Right lobe of liver (tissue), 4 donors: ENCODE data around the gene GPR142.

ENCODE experiments used
- CTCF ChIP-seq, 4 donors: fragments of 200-600 bp in 3 of 4; fragments of 450-650 bp in 1 of 4; IDR thresholded peaks; one replicate each; pipeline versions ENCODE4 v1.5.1 to v1.8.0; 2016 to 2022; ENCODE audit warnings: antibody characterized with exemption in 4 of 4, mild to moderate bottlenecking in 2 of 4
- POLR2A ChIP-seq: fragments of 450-650 bp; IDR thresholded peaks from one replicate; pipeline ENCODE4 v1.6.1; 2017; ENCODE audit warnings: antibody characterized with exemption, mild to moderate bottlenecking
- donor health status: DM: no; HTN: no; CAD: no.
- donor health status: DM: no; HTN: no; CAD: no.
- donor health status: DM: no; HTN: yes; CAD: no.

- no peak for TF ChIP-seq CTCF (IDR thresholded peaks at IDR 0.05)
- no peak for TF ChIP-seq POLR2A
These were observed 1.9 kb downstream of the GPR142 start for GRCh38 chr17:74369221-74369620.
